NCI-H2107 treated with DMSO at 0.1 percent for 48 hours (cell line): ENCODE results near the gene LFNG.
"Not testable (repeated sequence)": the region's sequence is repeated elsewhere in the genome, so short reads cannot be mapped to it uniquely, and the experiment has no call there.

Experiments
- DNase-seq: peaks from one replicate; lab custom pipeline; 2025; ENCODE audit not compliant: unreplicated experiment; lab: John Stamatoyannopoulos, UW

The LFNG gene

GRCh38 chr7:2542916-2543871 is 23.6 kb downstream of the LFNG start:
- no peak for DNase-seq

DNA sequence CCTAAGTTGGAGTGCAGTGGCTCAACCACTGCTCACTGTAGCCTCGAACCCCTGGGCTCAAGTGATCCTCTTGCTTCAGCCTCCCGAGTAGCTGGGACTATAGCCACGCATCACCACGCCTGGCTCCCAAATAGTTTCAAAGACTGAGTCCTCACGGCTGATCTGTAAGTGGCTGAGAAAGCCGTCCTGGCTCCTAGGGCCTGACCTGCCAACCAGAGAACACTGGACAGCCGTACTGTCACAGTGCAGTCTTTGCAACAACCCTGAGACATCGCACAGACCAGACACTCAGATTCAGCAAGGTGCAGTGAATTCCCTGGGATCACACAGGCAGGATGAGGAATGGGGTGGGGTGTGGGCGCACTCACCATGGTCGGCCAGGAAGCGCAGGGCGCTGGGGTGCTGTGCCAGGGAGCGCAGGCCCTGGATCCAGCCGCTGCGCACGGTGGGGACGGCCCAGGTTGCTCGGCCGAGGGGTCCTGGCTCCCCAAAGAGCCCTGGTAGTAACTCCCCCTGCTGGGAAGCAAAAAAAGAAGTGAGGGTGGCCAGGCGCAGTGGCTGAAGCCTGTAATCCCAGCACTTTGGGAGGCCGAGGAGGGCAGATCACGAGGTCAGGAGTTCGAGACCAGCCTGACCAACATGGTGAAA is 25.1 kb downstream of the LFNG start:
- no peak for DNase-seq

GRCh38 chr7:2545746-2546425 is 26.3 kb downstream of the LFNG start:
- DNase-seq, result no peak

DNA sequence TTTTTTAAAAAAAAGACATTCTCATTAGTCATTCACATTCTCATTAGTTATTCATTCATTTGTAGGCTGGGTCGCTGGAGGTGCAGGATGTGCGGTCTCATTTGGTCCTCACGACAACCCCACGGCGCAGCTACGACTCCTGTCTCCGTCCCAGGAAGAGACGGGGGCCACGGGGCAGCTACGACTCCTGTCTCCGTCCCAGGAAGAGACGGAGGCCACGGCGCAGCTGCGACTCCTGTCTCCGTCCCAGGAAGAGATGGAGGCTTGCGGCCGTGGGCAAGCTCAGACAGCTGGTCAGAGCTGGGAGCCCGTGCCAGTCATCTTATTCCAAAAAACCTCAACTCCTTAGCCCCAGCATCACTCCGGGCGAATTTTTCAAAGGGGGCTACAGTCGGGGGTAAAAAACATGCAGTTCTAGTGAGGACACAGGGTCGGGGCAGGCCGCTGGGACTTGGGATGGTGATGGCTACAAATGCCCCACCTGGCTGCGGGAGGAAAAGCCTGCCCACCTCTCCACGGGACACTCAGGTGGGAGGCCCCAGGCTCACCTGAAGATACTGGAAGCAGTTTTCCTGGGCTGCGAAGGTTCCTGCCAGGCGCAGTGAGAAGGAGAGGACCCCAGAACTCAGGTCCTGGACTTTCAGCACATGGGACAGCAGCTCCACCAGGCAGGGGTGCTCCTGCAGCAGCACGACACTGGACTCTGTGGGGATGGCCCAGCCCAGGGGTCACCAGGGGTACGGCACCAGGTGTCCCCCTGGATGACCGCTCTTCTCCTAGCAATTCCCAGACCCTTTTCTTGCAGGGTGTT is 27.4 kb downstream of the LFNG start:
- no peak for DNase-seq

DNA sequence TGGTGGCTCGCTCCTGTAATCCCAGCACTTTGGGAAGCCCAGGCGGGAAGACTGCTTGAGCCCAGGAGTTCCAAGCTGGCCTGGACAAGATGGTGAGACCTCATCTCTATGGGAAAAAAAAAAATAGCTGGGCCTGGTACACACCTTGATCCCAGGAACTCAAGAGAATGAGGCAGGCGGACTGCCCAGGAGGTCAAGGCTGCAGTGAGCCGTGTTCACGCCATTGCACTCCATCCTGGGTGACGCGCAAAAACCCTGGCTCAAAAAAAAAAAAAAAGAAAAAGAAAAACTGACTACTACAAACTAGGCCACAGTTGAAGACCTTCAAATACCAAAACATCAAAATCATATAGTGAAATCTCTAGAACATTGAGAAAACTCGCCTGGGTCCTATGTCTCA is 31.8 kb downstream of the LFNG start:
- no peak for DNase-seq

- DNase-seq, result no peak
Observed at GRCh38 chr7:2553108-2553507, 33.5 kb downstream of the LFNG start.

- DNase-seq, result no peak
Observed at GRCh38 chr7:2553831-2554581, 34.4 kb downstream of the LFNG start.

GRCh38 chr7:2554661-2555111 is 35.1 kb downstream of the LFNG start:
- no peak for DNase-seq

DNA sequence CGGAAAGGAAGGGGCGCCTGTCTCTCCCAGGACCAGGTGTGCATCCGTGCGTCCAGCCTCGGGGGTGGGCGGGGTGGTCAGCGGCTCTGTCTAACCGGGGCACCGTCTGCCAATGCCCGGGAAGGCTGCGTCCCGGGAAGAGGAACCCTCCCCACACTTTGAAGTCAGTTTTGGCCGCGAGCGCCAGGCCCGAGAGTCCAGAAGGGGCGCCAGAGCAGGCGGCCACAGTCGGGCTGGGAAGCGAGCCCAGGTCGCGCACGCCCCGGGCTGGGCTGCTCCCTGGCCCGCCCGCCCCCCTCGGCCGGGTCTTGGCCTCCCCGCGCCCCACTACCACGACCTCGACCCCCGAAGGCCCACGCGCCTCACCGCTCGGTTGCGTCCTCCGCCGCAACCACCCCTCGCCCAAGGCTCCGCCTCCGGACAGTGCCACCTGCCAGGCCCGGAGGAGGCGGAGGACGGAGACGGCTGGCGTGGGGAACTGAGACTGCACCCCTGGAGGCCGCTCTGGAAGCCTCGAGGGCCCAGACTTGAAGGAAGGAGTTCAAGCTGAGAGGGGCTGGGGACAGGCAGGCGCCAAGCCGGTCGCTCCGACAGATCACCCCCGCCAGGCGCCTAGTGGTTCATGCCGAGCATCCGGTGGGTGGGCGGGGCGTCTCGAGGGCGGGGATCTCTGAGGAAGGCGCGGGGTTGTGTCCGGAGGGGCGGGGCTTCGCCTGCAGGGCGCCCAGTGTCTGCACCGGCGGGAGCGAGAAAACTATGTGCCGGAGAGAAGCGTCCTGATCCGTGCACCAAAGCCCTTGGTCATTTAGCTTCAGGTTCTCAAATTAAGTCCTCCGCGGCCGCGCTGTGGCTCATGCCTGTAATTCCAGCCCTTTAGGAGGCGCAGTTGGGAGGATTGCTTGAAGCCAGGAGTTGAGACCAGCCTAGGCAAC is 35.8 kb downstream of the LFNG start, which contains the start of gene BRAT1:
TSS of gene BRAT1 (minus strand) at position 404 of the 932 bp plus-strand sequence. CDS start 1,093 bp downstream, outside the sequence.
- peak; percentile 90 for DNase-seq

GRCh38 chr7:2558629-2559282 is 39.2 kb downstream of the LFNG start, which contains the start of gene IQCE:
IQCE (plus strand) TSS chr7:2558979; CDS start chr7:2559182, 203 bp downstream.
- peak; percentile 36 for DNase-seq

DNA sequence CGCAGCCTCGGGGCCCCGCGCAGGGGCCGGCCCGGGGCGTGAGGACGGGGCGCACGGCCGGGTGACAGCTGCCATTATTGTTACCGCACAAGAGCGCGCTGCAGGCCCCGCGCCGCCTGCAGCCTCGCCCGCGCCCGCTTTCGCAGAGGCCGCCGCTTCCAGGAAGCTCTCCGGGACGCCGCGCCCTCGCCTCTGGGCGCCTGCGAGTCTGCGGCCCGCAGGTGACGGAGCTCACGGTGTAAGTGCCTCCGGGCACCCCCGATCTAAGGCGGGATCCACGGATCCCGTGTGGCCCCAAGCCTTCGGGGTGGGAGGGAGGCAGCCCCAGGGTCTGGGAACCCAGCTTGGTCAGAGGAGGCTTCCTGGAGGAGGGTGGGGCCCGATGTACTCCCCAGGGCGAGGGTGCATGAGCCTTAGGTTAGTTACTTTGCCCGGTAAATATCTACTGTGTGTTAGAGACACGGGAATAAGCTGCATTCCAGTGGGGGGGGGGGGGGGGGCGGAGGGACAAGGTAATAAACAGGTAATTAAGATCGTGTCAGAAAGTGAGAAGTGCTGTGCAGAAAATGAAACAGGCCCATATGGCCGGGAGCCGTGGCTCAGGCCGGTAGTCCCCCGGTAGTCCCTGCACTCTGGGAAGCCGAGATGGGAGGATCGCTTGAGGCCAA is 39.8 kb downstream of the LFNG start:
- no peak for DNase-seq

DNA sequence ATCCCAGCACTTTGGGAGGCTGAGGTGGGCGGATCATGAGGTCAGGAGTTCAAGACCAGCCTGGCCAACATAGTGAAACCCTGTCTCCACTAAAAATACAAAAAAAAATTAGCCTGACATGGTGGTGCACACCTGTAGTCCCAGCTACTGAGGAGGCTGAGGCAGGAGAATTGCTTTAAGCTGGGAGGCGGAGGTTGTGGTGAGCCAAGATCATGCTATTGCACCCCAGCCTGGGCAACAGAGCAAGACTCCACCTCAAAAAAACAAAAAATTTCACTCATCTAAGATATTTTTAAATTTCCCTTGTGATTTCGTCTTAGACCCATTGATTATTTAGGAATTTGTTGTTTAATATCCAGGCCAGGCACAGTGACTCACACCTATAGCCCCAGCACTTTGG is 44.4 kb downstream of the LFNG start:
- not testable (repeated sequence) for DNase-seq

DNA sequence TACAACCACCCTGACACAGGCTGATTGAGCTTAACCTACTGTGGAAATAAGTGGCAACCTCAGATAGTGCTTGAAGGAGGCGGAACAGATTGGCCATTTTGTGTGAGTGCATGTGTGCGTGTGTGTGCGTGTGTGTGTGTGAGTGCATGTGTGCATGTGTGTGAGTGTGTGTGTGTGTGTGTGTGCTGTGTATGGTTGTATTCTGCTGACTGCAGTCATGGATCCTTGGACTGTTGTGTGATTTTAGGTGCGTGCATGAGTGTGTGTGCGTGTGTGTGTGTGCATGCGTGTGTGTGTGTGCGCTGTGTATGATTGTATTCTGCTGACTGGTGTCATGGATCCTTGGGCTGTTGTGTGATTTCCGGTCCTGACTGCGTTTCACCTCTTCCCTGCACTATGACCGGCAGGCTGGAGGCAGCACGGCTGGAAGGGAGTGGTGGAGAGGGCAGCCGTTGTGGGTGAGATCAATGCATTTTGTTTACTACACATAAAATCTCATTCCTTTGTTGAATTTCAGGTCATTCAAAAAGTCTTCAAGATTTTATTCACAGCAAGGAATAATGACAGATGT is 45.5 kb downstream of the LFNG start:
- no peak for DNase-seq

DNA sequence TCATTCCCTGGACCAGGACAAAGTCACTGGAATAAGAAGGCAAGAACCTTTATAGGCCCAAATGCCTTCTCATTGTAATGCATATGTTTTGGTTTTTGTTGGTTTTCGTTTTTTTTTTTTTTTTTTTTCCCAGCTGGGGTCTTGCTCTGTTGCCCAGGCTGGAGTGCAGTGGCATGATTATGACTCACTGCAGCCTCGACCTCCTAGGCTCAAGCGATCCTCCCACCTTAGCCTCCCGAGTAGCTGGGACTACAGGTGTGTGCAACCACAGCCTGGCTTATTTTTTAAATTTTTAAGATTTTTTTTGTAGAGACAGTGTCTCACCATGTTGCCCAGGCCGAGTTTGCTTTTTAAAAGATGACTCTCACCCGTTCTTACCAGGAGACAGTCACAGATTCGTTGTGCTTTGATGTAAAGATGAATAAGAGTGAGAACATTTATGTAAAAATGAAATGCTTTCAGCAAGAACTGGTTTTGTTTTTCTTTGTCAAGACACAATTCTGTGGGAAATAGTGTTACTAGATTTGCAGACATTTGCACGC is 46.8 kb downstream of the LFNG start:
- DNase-seq, result no peak

GRCh38 chr7:2566890-2567678 is 47.5 kb downstream of the LFNG start:
- DNase-seq, result no peak

DNA sequence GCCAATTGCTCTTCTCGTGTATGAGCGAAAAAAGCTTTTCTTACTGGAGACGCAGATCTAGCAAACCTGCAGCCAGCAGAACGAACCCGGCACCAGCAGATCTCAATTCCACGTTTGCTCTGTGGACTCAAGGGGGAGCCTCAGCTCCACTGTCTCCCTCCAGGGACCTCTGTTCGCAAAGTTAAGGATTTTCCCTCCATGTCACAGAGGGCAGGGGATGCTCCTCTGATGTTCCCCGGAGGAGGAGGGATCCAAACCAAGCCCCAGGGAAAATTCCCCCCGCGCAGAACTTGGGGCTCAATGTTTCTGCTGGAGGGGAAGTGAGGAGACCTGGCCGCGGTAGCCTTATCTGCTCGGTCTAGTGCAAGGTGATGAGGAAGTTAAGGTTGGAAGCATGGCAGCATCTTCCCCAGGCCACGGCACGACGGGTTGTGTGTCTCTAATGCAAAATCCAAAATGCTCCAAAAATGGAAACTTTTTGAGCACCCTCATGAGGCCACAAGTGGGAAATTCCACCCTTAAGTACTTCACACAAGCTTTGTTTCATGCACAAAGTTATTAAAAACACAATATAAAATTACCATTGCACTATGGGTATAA is 48.2 kb downstream of the LFNG start:
- DNase-seq, result no peak
